ENCODE measurements around the gene GPATCH4. TPM values are rescaled to one million over a fixed set of nuclear protein-coding genes. Genes with fewer than 3 reads are reported as not detected.

GPATCH4 gene
- total RNA-seq, 1 experiment from 2014 or later, result 39.4 TPM

GRCh38 chr1:156583821-156584622 lies 17.3 kb downstream of the GPATCH4 start:
- BruUV-seq (replicated peaks), result no TSS peak
- Histone ChIP-seq H3K27me3 (ENCODE audit: insufficient read depth, low read length) (no peaks in the 10 kb centered on the region), H3K4me2 (ENCODE audit: low read length) (peak overlapping the region; percentile 19; the same call in 1 of the 2 replicates), H3K9me3 (ENCODE audit: control insufficient read depth in 1 of 2, insufficient read depth in 1 of 2, low read depth in 1 of 2, low read length in 2 of 2) (no peaks in the 10 kb centered on the region), H3K27ac (ENCODE audit: low read depth, low read length) (no peak overlapping the region), H3K36me3 (ENCODE audit: control insufficient read depth in 1 of 2, insufficient read depth in 2 of 2, low read length in 2 of 2) (no peaks in the 10 kb centered on the region), H3K9me2 (ENCODE audit: insufficient read depth) (no peaks in the 10 kb centered on the region), H2AFZ (ENCODE audit: low read depth, low read length, poor library complexity, severe bottlenecking) (peak overlapping the region; percentile 97), H3K4me1 (ENCODE audit: control insufficient read depth in 1 of 2, insufficient read depth in 2 of 2, low read length in 2 of 2) (peaks cover 11 to 28% of the 10 kb centered on the region in 2 experiments), H4K20me1 (ENCODE audit: insufficient read depth) (no peaks in the 10 kb centered on the region), H3K4me3 (replicated peaks in 1 of 2; ENCODE audit: low read depth in 1 of 2, low read length in 2 of 2) (no peak overlapping the region), H3K9ac (ENCODE audit: low read length) (no peak overlapping the region), H3K79me2 (ENCODE audit: insufficient read depth, low read length) (no peaks in the 10 kb centered on the region)
- intact Hi-C loops (cut with micrococcal nuclease), result loop anchor here (1.0 to 2.0 kb wide), 2 partner anchors 24 to 127 kb away; no protein-coding TSS in a partner anchor
- POLR2A ChIA-PET, result no interaction called here
- CTCF ChIA-PET, result interaction anchor here (1.0 to 3.0 kb wide), 3 partner anchors 16 to 127 kb away, joined by 3 to 19 read pairs (median 3); no protein-coding TSS in a partner anchor
- DNase-seq (ENCODE audit: low read depth, low spot score) (peak; percentile 83), ATAC-seq (peak; percentile 61)
- TF ChIP-seq CTCF (IDR thresholded peaks at IDR 0.05 in 2 of 3, conservative IDR thresholded peaks at IDR 0.05 in 1 of 3; ENCODE audit: borderline replicate concordance in 1 of 3, insufficient read depth in 1 of 3, low read depth in 2 of 3, low read length in 2 of 3), result peak; percentile 84 to 94 (median 91)
- no peak for TF ChIP-seq ZNF274 (IDR thresholded peaks at IDR 0.05; ENCODE audit: low read depth, low read length)
- TF ChIP-seq EZH2phosphoT487 (IDR thresholded peaks at IDR 0.05; ENCODE audit: borderline replicate concordance), result no peak
- TF ChIP-seq RAD21 (IDR thresholded peaks at IDR 0.05; ENCODE audit: low read depth), result peak; percentile 88
- RAD21 ChIA-PET (ENCODE audit: low non-redundant PET in 1 of 2, low total read pairs in 2 of 2, uncharacterized antibody in 2 of 2, unreplicated experiment in 2 of 2), result interaction anchor here in 1 of 2 experiments (0.6 kb wide), 1 partner anchor 138 kb away, joined by 4 read pairs; no protein-coding TSS in a partner anchor

Measured in HCT116 (cell line).